DMS53 treated with DMSO at 0.1 percent for 48 hours (cell line): ENCODE measurements around the gene COL1A2.

Experiments used
- DNase-seq: peaks from one replicate; lab custom pipeline; 2025; ENCODE audit not compliant: unreplicated experiment; lab: John Stamatoyannopoulos, UW

The COL1A2 gene

GRCh38 chr7:94394437-94395140 lies at the start of gene COL1A2:
TSS of gene COL1A2 (plus strand) at chr7:94394895. CDS start at chr7:94395032, 137 bp downstream.
- peak; percentile 7 for DNase-seq

- DNase-seq = no peak
Measured at GRCh38 chr7:94345907-94346306, 48.8 kb upstream of the COL1A2 start.

- DNase-seq = no peak
Measured at GRCh38 chr7:94348142-94348541, 46.6 kb upstream of the COL1A2 start.

- peak; percentile 97 for DNase-seq
Measured at GRCh38 chr7:94350734-94351133, 44.0 kb upstream of the COL1A2 start.

GRCh38 chr7:94351703-94352102 lies 43.0 kb upstream of the COL1A2 start:
- DNase-seq = no peak

GRCh38 chr7:94352887-94353286 lies 41.8 kb upstream of the COL1A2 start:
- DNase-seq = no peak

- DNase-seq = no peak
Measured at GRCh38 chr7:94354953-94355352, 39.7 kb upstream of the COL1A2 start.

- DNase-seq = no peak
Measured at GRCh38 chr7:94355454-94355853, 39.2 kb upstream of the COL1A2 start.

GRCh38 chr7:94357076-94357475 lies 37.6 kb upstream of the COL1A2 start:
- DNase-seq = no peak

- no peak for DNase-seq
Measured at GRCh38 chr7:94360926-94361325, 33.8 kb upstream of the COL1A2 start.

GRCh38 chr7:94362276-94362675 lies 32.4 kb upstream of the COL1A2 start:
- no peak for DNase-seq

GRCh38 chr7:94364816-94365215 lies 29.9 kb upstream of the COL1A2 start:
- DNase-seq = no peak

- DNase-seq = no peak
Measured at GRCh38 chr7:94366163-94366562, 28.5 kb upstream of the COL1A2 start.

GRCh38 chr7:94366832-94367231 lies 27.9 kb upstream of the COL1A2 start:
- no peak for DNase-seq

- no peak for DNase-seq
Measured at GRCh38 chr7:94367949-94368348, 26.7 kb upstream of the COL1A2 start.

GRCh38 chr7:94368371-94368791 lies 26.3 kb upstream of the COL1A2 start:
- no peak for DNase-seq

GRCh38 chr7:94374231-94374630 lies 20.5 kb upstream of the COL1A2 start:
- DNase-seq = no peak

GRCh38 chr7:94374721-94375566 lies 19.8 kb upstream of the COL1A2 start:
- no peak for DNase-seq

GRCh38 chr7:94375691-94376090 lies 19.0 kb upstream of the COL1A2 start:
- DNase-seq = no peak

GRCh38 chr7:94376281-94376680 lies 18.4 kb upstream of the COL1A2 start:
- no peak for DNase-seq

- no peak for DNase-seq
Measured at GRCh38 chr7:94378356-94378755, 16.3 kb upstream of the COL1A2 start.

GRCh38 chr7:94380264-94380663 lies 14.4 kb upstream of the COL1A2 start:
- DNase-seq = no peak
